Measurements from ENCODE around the gene RUNX2.

GRCh38 chr6:45625191-45625664 is 297.1 kb downstream of the RUNX2 start:
- TF ChIP-seq CTCF (conservative IDR thresholded peaks at IDR 0.05; ENCODE audit: low read depth in 2 of 2) (no peak), EZH2 (IDR thresholded peaks at IDR 0.05; ENCODE audit: low read depth, unreplicated experiment) (no peak), CREB1 (CRISPR knock-in tag; IDR thresholded peaks at IDR 0.05; ENCODE audit: low read depth) (no peak), ZNF114 (CRISPR knock-in tag; IDR thresholded peaks at IDR 0.05) (no peak), POLR2AphosphoS5 (IDR thresholded peaks at IDR 0.05; ENCODE audit: low read depth) (no peak), EZH2phosphoT487 (IDR thresholded peaks at IDR 0.05; ENCODE audit: unreplicated experiment) (no peak), ZNF331 (CRISPR knock-in tag; IDR thresholded peaks at IDR 0.05; ENCODE audit: low read depth) (no peak)
